GM12878 (cell line): ENCODE results near the gene TMEM11.

Source experiments
- IKZF1 ChIP-seq: fragments of 450-650 bp; conservative IDR thresholded peaks from 2 replicates; pipeline ENCODE4 v1.6.1; 2017; ENCODE audit warnings: antibody characterized with exemption, mild to moderate bottlenecking
- POLR2A ChIP-seq: IDR thresholded peaks from 2 replicates; pipeline ENCODE4 v1.6.1; 2011; ENCODE audit warnings: low read depth, mild to moderate bottlenecking, low read length
- SPI1 ChIP-seq: IDR thresholded peaks from 2 replicates; pipeline ENCODE4 v1.6.1; 2011; ENCODE audit warnings: low read depth, mild to moderate bottlenecking, low read length, moderate library complexity, borderline replicate concordance; ENCODE audit not compliant: insufficient read depth

DNA sequence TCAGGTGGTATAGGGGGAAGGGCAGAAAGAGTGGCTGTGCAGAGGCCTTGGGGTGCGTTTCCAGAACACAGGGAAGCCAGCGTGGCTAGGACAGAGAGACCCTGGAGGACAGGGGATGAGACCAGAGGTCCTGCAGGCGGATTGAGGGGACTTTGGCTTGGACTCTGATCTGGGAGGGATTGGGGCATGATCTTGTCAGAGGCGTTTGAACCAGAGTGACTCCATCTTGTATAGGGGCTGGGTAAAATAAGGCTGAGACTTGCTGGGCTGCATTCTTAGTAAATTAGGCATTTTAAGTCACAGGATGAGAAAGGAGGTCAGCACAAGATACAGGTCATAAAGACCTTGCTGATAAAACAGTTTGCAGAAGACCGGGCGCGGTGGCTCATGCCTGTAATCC lies 44.6 kb upstream of the TMEM11 start:
- TF ChIP-seq POLR2A, result no peak
- no peak for TF ChIP-seq SPI1
- no peak for TF ChIP-seq IKZF1
